ENCODE measurements around the gene GOLGA3.
"Not testable (repeated sequence)": the region's sequence is repeated elsewhere in the genome, so short reads cannot be mapped to it uniquely, and the experiment has no call there.

Gene GOLGA3

GRCh38 chr12:132848521-132848920 lies 19.9 kb upstream of the GOLGA3 start:
- Histone ChIP-seq H3K4me3 (ENCODE audit: low read length) (no peak overlapping the region), H3K4me2 (ENCODE audit: low read length) (no peak overlapping the region), H3K27me3 (ENCODE audit: low read depth, low read length) (no peaks in the 10 kb centered on the region), H3K9ac (ENCODE audit: low read length) (no peak overlapping the region), H3K9me3 (ENCODE audit: insufficient read depth, low read length) (no peaks in the 10 kb centered on the region), H3K27ac (ENCODE audit: low read length) (no peak overlapping the region), H3K36me3 (replicated peaks; ENCODE audit: low read depth, low read length) (no peaks in the 10 kb centered on the region), H2AFZ (ENCODE audit: low read depth, low read length) (no peak overlapping the region), H3K79me2 (ENCODE audit: low read length) (no peaks in the 10 kb centered on the region), H4K20me1 (ENCODE audit: insufficient read depth, low read length) (no peaks in the 10 kb centered on the region), H3K4me1 (ENCODE audit: low read length) (no peaks in the 10 kb centered on the region)
- TF ChIP-seq CTCF (IDR thresholded peaks at IDR 0.05; ENCODE audit: low read depth, low read length) (no peak), EZH2phosphoT487 (IDR thresholded peaks at IDR 0.05; ENCODE audit: low read depth) (no peak)

- no peak overlapping the region for H3K4me3 ChIP-seq (ENCODE audit: low read length)
Observed at GRCh38 chr12:132847363-132848356, 19.0 kb upstream of the GOLGA3 start.

GRCh38 chr12:132844681-132845080 lies 16.0 kb upstream of the GOLGA3 start:
- not testable (repeated sequence) for H3K9ac ChIP-seq (ENCODE audit: low read length); H3K27ac ChIP-seq (ENCODE audit: low read length); H3K9me3 ChIP-seq (ENCODE audit: insufficient read depth, low read length); H3K79me2 ChIP-seq (ENCODE audit: low read length); H3K4me2 ChIP-seq (ENCODE audit: low read length); H2AFZ ChIP-seq (ENCODE audit: low read depth, low read length); H3K4me1 ChIP-seq (ENCODE audit: low read length); H3K27me3 ChIP-seq (ENCODE audit: low read depth, low read length); H3K36me3 ChIP-seq (replicated peaks; ENCODE audit: low read depth, low read length); H4K20me1 ChIP-seq (ENCODE audit: insufficient read depth, low read length); H3K4me3 ChIP-seq (ENCODE audit: low read length)

More at GRCh38 chr12:132847363-132848356, 19.0 kb upstream of the GOLGA3 start:
- H3K4me1 ChIP-seq (ENCODE audit: low read length): no peaks in the 10 kb centered on the region
- H3K79me2 ChIP-seq (ENCODE audit: low read length): no peaks in the 10 kb centered on the region
- no peak overlapping the region for H3K9ac ChIP-seq (ENCODE audit: low read length)
- H3K27me3 ChIP-seq (ENCODE audit: low read depth, low read length): no peaks in the 10 kb centered on the region
- H3K36me3 ChIP-seq (replicated peaks; ENCODE audit: low read depth, low read length): no peaks in the 10 kb centered on the region
- no peak overlapping the region for H2AFZ ChIP-seq (ENCODE audit: low read depth, low read length)
- no peaks in the 10 kb centered on the region for H3K9me3 ChIP-seq (ENCODE audit: insufficient read depth, low read length)
- H4K20me1 ChIP-seq (ENCODE audit: insufficient read depth, low read length): no peaks in the 10 kb centered on the region
- no peak overlapping the region for H3K4me2 ChIP-seq (ENCODE audit: low read length)
- no peak for TF ChIP-seq EZH2phosphoT487 (IDR thresholded peaks at IDR 0.05; ENCODE audit: low read depth)
- no peak for TF ChIP-seq CTCF (IDR thresholded peaks at IDR 0.05; ENCODE audit: low read depth, low read length)
- no peak overlapping the region for H3K27ac ChIP-seq (ENCODE audit: low read length)

- H3K4me3 ChIP-seq (ENCODE audit: low read length): no peak overlapping the region
- no peak overlapping the region for H3K4me2 ChIP-seq (ENCODE audit: low read length)
- no peaks in the 10 kb centered on the region for H3K36me3 ChIP-seq (replicated peaks; ENCODE audit: low read depth, low read length)
- H3K79me2 ChIP-seq (ENCODE audit: low read length): no peaks in the 10 kb centered on the region
- TF ChIP-seq CTCF (IDR thresholded peaks at IDR 0.05; ENCODE audit: low read depth, low read length) (no peak), EZH2phosphoT487 (IDR thresholded peaks at IDR 0.05; ENCODE audit: low read depth) (no peak)
- no peak overlapping the region for H3K9ac ChIP-seq (ENCODE audit: low read length)
- no peaks in the 10 kb centered on the region for H3K27me3 ChIP-seq (ENCODE audit: low read depth, low read length)
- no peaks in the 10 kb centered on the region for H3K9me3 ChIP-seq (ENCODE audit: insufficient read depth, low read length)
- H3K27ac ChIP-seq (ENCODE audit: low read length): no peak overlapping the region
- no peaks in the 10 kb centered on the region for H4K20me1 ChIP-seq (ENCODE audit: insufficient read depth, low read length)
- H3K4me1 ChIP-seq (ENCODE audit: low read length): no peaks in the 10 kb centered on the region
- no peak overlapping the region for H2AFZ ChIP-seq (ENCODE audit: low read depth, low read length)
Observed at GRCh38 chr12:132842449-132843045, 13.9 kb upstream of the GOLGA3 start.

Data from OCI-LY3 (cell line).